GM10266 (cell line): Measurements from ENCODE around the gene ATP8B4.

Experiments
- DNase-seq: peaks from one replicate; pipeline ENCODE4 v3.0.0; 2012; ENCODE audit errors: extremely low spot score
- CTCF ChIP-seq: IDR thresholded peaks from 2 replicates; pipeline ENCODE4 v1.5.1; 2012; ENCODE audit warnings: mild to moderate bottlenecking, low read depth; ENCODE audit not compliant: control insufficient read depth, insufficient read depth; ENCODE audit errors: missing control alignments

Gene ATP8B4

GRCh38 chr15:49864251-49864650 lies 254.8 kb downstream of the ATP8B4 start:
- no peak for TF ChIP-seq CTCF
- DNase-seq = no peak

GRCh38 chr15:49863431-49864224 lies 255.4 kb downstream of the ATP8B4 start:
- TF ChIP-seq CTCF = no peak
- DNase-seq = no peak

GRCh38 chr15:49860101-49860500 lies 258.9 kb downstream of the ATP8B4 start:
- no peak for TF ChIP-seq CTCF
- no peak for DNase-seq

GRCh38 chr15:49857496-49858475 lies 261.2 kb downstream of the ATP8B4 start:
- DNase-seq = no peak
- TF ChIP-seq CTCF = no peak

GRCh38 chr15:49855917-49856637 lies 263.0 kb downstream of the ATP8B4 start:
- no peak for TF ChIP-seq CTCF
- no peak for DNase-seq

- no peak for DNase-seq
- TF ChIP-seq CTCF = no peak
Measured at GRCh38 chr15:49852756-49853155, 266.3 kb downstream of the ATP8B4 start.
